GM23338 (cell line): ENCODE data around the gene ARCN1. TPM values are rescaled to one million over a fixed set of nuclear protein-coding genes. Genes with fewer than 3 reads are reported as not detected.

ENCODE experiments used
- ATAC-seq: fragments of 200-7000 bp; cut with Tn5 transposase; 3 replicates; pipeline ENCODE4 v1.9.1; 2020
- DNase-seq: peaks from one replicate; pipeline ENCODE4 v3.0.0-alpha.2; 2015; ENCODE audit warnings: low spot score
- H2AFZ ChIP-seq: fragments of 200-600 bp; sonication (generic); 2 replicates; pipeline ENCODE4 v1.8.0; 2016; ENCODE audit warnings: antibody characterized with exemption, mild to moderate bottlenecking, moderate library complexity
- H3F3A ChIP-seq: fragments of 200-600 bp; sonication (generic); replicated peaks from 2 replicates; pipeline ENCODE4 v1.8.0; 2017; ENCODE audit warnings: antibody characterized with exemption, mixed run types, low read depth
- H3K27ac ChIP-seq: fragments of 200-600 bp; sonication (generic); 2 replicates; pipeline ENCODE4 v1.6.1; 2016; ENCODE audit warnings: low read depth
- H3K27me3 ChIP-seq: fragments of 200-600 bp; sonication (generic); 2 replicates; pipeline ENCODE4 v1.8.0; 2016; ENCODE audit warnings: mild to moderate bottlenecking, mixed run types, moderate library complexity; ENCODE audit not compliant: insufficient read depth
- H3K36me3 ChIP-seq: fragments of 200-600 bp; sonication (generic); 2 replicates; pipeline ENCODE4 v1.8.0; 2016; ENCODE audit warnings: mild to moderate bottlenecking; ENCODE audit not compliant: insufficient read depth
- H3K4me1 ChIP-seq: fragments of 200-600 bp; sonication (generic); 2 replicates; pipeline ENCODE4 v1.8.0; 2016; ENCODE audit warnings: mild to moderate bottlenecking, moderate library complexity; ENCODE audit not compliant: insufficient read depth
- H3K4me2 ChIP-seq: fragments of 200-600 bp; sonication (generic); 2 replicates; pipeline ENCODE4 v1.7.1; 2017; ENCODE audit warnings: mixed run types
- H3K4me3 ChIP-seq: fragments of 200-600 bp; sonication (generic); 2 replicates; pipeline ENCODE4 v1.6.1; 2016; ENCODE audit warnings: mixed run types
- H3K79me2 ChIP-seq: fragments of 200-600 bp; sonication (generic); replicated peaks from 2 replicates; pipeline ENCODE4 v1.8.0; 2017; ENCODE audit warnings: mild to moderate bottlenecking; ENCODE audit not compliant: insufficient read depth
- H3K9me2 ChIP-seq: fragments of 200-600 bp; sonication (generic); 2 replicates; pipeline ENCODE4 v1.8.0; 2017; ENCODE audit not compliant: insufficient read depth
- H4K20me1 ChIP-seq: fragments of 200-600 bp; sonication (generic); replicated peaks from 2 replicates; pipeline ENCODE4 v1.8.0; 2017; ENCODE audit warnings: mild to moderate bottlenecking; ENCODE audit not compliant: insufficient read depth
- H3K27ac Mint-ChIP-seq: 2 replicates; pipeline ENCODE4 v1.8.0; 2020; ENCODE audit warnings: inconsistent platforms, mild to moderate bottlenecking, moderate library complexity, mixed read lengths
- H3K27me3 Mint-ChIP-seq: 3 replicates; pipeline ENCODE4 v1.8.0; 2022; ENCODE audit warnings: low read depth, mild to moderate bottlenecking, moderate library complexity, mixed read lengths, inconsistent platforms; ENCODE audit not compliant: insufficient read depth, poor library complexity
- H3K36me3 Mint-ChIP-seq: 3 replicates; pipeline ENCODE4 v1.8.0; 2021; ENCODE audit warnings: low read depth, mild to moderate bottlenecking, inconsistent platforms, moderate library complexity, mixed read lengths
- H3K4me1 Mint-ChIP-seq: 3 replicates; pipeline ENCODE4 v1.8.0; 2020; ENCODE audit warnings: mild to moderate bottlenecking, inconsistent platforms, mixed read lengths
- H3K4me3 Mint-ChIP-seq: 3 replicates; pipeline ENCODE4 v1.8.0; 2021; ENCODE audit warnings: moderate library complexity, mild to moderate bottlenecking, inconsistent platforms, mixed read lengths
- H3K9me3 Mint-ChIP-seq: 3 replicates; pipeline ENCODE4 v1.8.0; 2020; ENCODE audit warnings: moderate library complexity, mild to moderate bottlenecking, inconsistent platforms, mixed read lengths
- CREB1 ChIP-seq: fragments of 250-450 bp; sonication (Bioruptor Pico); IDR thresholded peaks from 2 replicates; pipeline ENCODE4 v1.5.0; 2020; ENCODE audit warnings: low read depth, mild to moderate bottlenecking, moderate library complexity
- EZH2 ChIP-seq: fragments of 200-600 bp; sonication (generic); IDR thresholded peaks from one replicate; pipeline ENCODE4 v1.8.0; 2017; ENCODE audit warnings: antibody characterized with exemption, mild to moderate bottlenecking, low read depth; ENCODE audit not compliant: unreplicated experiment
- EZH2phosphoT487 ChIP-seq: fragments of 200-600 bp; sonication (generic); IDR thresholded peaks from one replicate; pipeline ENCODE4 v1.8.1; 2018; ENCODE audit warnings: antibody characterized with exemption; ENCODE audit not compliant: unreplicated experiment
- JUNB ChIP-seq: IDR thresholded peaks from one replicate; pipeline ENCODE4 v1.6.1; 2016; ENCODE audit warnings: antibody characterized with exemption; ENCODE audit not compliant: unreplicated experiment
- NANOG ChIP-seq: IDR thresholded peaks from 2 replicates; pipeline ENCODE4 v1.6.1; 2016; ENCODE audit warnings: antibody characterized with exemption, borderline replicate concordance
- POLR2AphosphoS5 ChIP-seq: IDR thresholded peaks from 2 replicates; pipeline ENCODE4 v1.6.1; 2016; ENCODE audit warnings: antibody characterized with exemption, low read depth
- STAT1 ChIP-seq: IDR thresholded peaks from one replicate; pipeline ENCODE4 v1.6.1; 2016; ENCODE audit warnings: antibody characterized with exemption; ENCODE audit not compliant: unreplicated experiment
- ZNF114 ChIP-seq: fragments of 250-450 bp; sonication (Bioruptor Pico); IDR thresholded peaks from 2 replicates; pipeline ENCODE4 v1.5.0; 2020; ENCODE audit warnings: mild to moderate bottlenecking, moderate library complexity
- ZNF331 ChIP-seq: fragments of 250-450 bp; sonication (Bioruptor Pico); IDR thresholded peaks from 2 replicates; pipeline ENCODE4 v1.5.0; 2020; ENCODE audit warnings: low read depth, mild to moderate bottlenecking, moderate library complexity
- polyA plus RNA-seq: library from polyadenylated mRNA; unstranded; fragments of >200 nt; fragmentation: Nextera tagmentation; extraction: Ambion mirVana; gene quantifications from 2 replicates; pipeline ENCODE4 v1.2.1, GENCODE V29; 2016
- total RNA-seq: library from RNA; depleted of rRNA; stranded (reverse); fragments of >200 nt; shearing (Covaris generic); gene quantifications from 2 replicates; pipeline ENCODE4 v1.2.3, GENCODE V29; 2014
- TF ChIP-seq, protein P1 (sequence below): fragments of 250-450 bp; sonication (Bioruptor Pico); IDR thresholded peaks from 2 replicates; pipeline ENCODE4 v1.5.0; 2020; ENCODE audit warnings: mild to moderate bottlenecking, moderate library complexity
- TF ChIP-seq, protein P2 (sequence below): IDR thresholded peaks from 2 replicates; pipeline ENCODE4 v1.6.1; 2016; ENCODE audit warnings: antibody characterized with exemption
- TF ChIP-seq, protein P3 (sequence below), 2 experiments: fragments of 200-600 bp in 1 of 2; sonication (generic) in 1 of 2; conservative IDR thresholded peaks; 2 replicates each; pipeline versions ENCODE4 v1.5.1 to v1.6.1; 2016 to 2017; ENCODE audit warnings: antibody characterized with exemption in 2 of 2, low read depth in 2 of 2, mild to moderate bottlenecking in 2 of 2, moderate library complexity in 1 of 2
- TF ChIP-seq, protein P4 (sequence below): IDR thresholded peaks from one replicate; pipeline ENCODE4 v1.6.1; 2018; ENCODE audit warnings: antibody characterized with exemption; ENCODE audit not compliant: unreplicated experiment

The ARCN1 gene
- total and polyA plus RNA-seq, 2 experiments from 2014 or later: 79.9 to 106 TPM

DNA sequence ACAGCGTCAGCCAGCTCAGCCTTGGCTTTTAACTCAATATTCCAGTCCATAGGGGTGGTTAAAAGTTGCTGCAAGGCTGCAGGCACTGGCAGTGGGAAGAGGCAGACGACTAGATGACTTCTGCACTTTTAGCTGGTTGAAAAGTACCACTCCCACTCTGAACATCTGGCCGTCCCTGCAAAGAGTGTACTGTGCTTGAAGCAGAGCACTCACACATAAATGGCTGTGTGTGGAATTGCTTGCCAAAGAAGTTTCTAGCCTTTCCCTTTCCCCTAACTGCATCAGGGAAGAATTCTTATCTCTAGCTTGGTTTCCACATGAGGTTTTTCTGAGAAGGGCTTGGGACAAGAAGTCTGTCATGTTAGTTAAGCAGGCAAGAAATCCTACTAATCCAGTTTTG is 30.1 kb downstream of the ARCN1 start:
- Histone ChIP-seq H3K4me1 (peaks cover 18% of the 10 kb centered on the region), H3K36me3 (peaks cover 30% of the 10 kb centered on the region), H3K79me2 (no peaks in the 10 kb centered on the region), H3K4me3 (no peak overlapping the region), H3K27ac (no peak overlapping the region), H4K20me1 (peaks cover 24% of the 10 kb centered on the region), H2AFZ (no peak overlapping the region), H3F3A (peaks cover 26% of the 10 kb centered on the region; the same call in 1 of the 2 replicates), H3K4me2 (no peak overlapping the region), H3K27me3 (peaks cover 44% of the 10 kb centered on the region), H3K9me2 (no peaks in the 10 kb centered on the region)
- DNase-seq (no peak), ATAC-seq (no peak)
- Mint-ChIP-seq H3K9me3 (no peaks in the 10 kb centered on the region), H3K4me1 (peaks cover 20% of the 10 kb centered on the region), H3K27me3 (peaks cover 33% of the 10 kb centered on the region), H3K36me3 (peaks cover 43% of the 10 kb centered on the region), H3K27ac (no peak overlapping the region), H3K4me3 (no peak overlapping the region)
- TF ChIP-seq, protein P1, sequence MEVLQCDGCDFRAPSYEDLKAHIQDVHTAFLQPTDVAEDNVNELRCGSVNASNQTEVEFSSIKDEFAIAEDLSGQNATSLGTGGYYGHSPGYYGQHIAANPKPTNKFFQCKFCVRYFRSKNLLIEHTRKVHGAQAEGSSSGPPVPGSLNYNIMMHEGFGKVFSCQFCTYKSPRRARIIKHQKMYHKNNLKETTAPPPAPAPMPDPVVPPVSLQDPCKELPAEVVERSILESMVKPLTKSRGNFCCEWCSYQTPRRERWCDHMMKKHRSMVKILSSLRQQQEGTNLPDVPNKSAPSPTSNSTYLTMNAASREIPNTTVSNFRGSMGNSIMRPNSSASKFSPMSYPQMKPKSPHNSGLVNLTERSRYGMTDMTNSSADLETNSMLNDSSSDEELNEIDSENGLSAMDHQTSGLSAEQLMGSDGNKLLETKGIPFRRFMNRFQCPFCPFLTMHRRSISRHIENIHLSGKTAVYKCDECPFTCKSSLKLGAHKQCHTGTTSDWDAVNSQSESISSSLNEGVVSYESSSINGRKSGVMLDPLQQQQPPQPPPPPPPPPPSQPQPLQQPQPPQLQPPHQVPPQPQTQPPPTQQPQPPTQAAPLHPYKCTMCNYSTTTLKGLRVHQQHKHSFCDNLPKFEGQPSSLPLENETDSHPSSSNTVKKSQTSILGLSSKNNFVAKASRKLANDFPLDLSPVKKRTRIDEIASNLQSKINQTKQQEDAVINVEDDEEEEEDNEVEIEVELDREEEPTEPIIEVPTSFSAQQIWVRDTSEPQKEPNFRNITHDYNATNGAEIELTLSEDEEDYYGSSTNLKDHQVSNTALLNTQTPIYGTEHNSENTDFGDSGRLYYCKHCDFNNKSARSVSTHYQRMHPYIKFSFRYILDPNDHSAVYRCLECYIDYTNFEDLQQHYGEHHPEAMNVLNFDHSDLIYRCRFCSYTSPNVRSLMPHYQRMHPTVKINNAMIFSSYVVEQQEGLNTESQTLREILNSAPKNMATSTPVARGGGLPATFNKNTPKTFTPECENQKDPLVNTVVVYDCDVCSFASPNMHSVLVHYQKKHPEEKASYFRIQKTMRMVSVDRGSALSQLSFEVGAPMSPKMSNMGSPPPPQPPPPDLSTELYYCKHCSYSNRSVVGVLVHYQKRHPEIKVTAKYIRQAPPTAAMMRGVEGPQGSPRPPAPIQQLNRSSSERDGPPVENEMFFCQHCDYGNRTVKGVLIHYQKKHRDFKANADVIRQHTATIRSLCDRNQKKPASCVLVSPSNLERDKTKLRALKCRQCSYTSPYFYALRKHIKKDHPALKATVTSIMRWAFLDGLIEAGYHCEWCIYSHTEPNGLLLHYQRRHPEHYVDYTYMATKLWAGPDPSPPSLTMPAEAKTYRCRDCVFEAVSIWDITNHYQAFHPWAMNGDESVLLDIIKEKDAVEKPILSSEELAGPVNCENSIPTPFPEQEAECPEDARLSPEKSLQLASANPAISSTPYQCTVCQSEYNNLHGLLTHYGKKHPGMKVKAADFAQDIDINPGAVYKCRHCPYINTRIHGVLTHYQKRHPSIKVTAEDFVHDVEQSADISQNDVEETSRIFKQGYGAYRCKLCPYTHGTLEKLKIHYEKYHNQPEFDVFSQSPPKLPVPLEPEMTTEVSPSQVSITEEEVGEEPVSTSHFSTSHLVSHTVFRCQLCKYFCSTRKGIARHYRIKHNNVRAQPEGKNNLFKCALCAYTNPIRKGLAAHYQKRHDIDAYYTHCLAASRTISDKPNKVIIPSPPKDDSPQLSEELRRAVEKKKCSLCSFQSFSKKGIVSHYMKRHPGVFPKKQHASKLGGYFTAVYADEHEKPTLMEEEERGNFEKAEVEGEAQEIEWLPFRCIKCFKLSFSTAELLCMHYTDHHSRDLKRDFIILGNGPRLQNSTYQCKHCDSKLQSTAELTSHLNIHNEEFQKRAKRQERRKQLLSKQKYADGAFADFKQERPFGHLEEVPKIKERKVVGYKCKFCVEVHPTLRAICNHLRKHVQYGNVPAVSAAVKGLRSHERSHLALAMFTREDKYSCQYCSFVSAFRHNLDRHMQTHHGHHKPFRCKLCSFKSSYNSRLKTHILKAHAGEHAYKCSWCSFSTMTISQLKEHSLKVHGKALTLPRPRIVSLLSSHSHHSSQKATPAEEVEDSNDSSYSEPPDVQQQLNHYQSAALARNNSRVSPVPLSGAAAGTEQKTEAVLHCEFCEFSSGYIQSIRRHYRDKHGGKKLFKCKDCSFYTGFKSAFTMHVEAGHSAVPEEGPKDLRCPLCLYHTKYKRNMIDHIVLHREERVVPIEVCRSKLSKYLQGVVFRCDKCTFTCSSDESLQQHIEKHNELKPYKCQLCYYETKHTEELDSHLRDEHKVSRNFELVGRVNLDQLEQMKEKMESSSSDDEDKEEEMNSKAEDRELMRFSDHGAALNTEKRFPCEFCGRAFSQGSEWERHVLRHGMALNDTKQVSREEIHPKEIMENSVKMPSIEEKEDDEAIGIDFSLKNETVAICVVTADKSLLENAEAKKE (CRISPR knock-in tag): no peak
- TF ChIP-seq STAT1: no peak
- TF ChIP-seq CREB1 (CRISPR knock-in tag): no peak
- no peak for TF ChIP-seq EZH2
- no peak for TF ChIP-seq POLR2AphosphoS5
- TF ChIP-seq, protein P2, sequence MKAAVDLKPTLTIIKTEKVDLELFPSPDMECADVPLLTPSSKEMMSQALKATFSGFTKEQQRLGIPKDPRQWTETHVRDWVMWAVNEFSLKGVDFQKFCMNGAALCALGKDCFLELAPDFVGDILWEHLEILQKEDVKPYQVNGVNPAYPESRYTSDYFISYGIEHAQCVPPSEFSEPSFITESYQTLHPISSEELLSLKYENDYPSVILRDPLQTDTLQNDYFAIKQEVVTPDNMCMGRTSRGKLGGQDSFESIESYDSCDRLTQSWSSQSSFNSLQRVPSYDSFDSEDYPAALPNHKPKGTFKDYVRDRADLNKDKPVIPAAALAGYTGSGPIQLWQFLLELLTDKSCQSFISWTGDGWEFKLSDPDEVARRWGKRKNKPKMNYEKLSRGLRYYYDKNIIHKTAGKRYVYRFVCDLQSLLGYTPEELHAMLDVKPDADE: no peak
- no peak for TF ChIP-seq JUNB
- no peak for TF ChIP-seq EZH2phosphoT487
- TF ChIP-seq, protein P3, sequence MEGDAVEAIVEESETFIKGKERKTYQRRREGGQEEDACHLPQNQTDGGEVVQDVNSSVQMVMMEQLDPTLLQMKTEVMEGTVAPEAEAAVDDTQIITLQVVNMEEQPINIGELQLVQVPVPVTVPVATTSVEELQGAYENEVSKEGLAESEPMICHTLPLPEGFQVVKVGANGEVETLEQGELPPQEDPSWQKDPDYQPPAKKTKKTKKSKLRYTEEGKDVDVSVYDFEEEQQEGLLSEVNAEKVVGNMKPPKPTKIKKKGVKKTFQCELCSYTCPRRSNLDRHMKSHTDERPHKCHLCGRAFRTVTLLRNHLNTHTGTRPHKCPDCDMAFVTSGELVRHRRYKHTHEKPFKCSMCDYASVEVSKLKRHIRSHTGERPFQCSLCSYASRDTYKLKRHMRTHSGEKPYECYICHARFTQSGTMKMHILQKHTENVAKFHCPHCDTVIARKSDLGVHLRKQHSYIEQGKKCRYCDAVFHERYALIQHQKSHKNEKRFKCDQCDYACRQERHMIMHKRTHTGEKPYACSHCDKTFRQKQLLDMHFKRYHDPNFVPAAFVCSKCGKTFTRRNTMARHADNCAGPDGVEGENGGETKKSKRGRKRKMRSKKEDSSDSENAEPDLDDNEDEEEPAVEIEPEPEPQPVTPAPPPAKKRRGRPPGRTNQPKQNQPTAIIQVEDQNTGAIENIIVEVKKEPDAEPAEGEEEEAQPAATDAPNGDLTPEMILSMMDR (conservative IDR thresholded peaks at IDR 0.05; ENCODE audit: low read depth in 2 of 2): no peak
- TF ChIP-seq, protein P4, sequence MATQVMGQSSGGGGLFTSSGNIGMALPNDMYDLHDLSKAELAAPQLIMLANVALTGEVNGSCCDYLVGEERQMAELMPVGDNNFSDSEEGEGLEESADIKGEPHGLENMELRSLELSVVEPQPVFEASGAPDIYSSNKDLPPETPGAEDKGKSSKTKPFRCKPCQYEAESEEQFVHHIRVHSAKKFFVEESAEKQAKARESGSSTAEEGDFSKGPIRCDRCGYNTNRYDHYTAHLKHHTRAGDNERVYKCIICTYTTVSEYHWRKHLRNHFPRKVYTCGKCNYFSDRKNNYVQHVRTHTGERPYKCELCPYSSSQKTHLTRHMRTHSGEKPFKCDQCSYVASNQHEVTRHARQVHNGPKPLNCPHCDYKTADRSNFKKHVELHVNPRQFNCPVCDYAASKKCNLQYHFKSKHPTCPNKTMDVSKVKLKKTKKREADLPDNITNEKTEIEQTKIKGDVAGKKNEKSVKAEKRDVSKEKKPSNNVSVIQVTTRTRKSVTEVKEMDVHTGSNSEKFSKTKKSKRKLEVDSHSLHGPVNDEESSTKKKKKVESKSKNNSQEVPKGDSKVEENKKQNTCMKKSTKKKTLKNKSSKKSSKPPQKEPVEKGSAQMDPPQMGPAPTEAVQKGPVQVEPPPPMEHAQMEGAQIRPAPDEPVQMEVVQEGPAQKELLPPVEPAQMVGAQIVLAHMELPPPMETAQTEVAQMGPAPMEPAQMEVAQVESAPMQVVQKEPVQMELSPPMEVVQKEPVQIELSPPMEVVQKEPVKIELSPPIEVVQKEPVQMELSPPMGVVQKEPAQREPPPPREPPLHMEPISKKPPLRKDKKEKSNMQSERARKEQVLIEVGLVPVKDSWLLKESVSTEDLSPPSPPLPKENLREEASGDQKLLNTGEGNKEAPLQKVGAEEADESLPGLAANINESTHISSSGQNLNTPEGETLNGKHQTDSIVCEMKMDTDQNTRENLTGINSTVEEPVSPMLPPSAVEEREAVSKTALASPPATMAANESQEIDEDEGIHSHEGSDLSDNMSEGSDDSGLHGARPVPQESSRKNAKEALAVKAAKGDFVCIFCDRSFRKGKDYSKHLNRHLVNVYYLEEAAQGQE: no peak
- TF ChIP-seq ZNF331: no peak
- TF ChIP-seq ZNF114: no peak
- TF ChIP-seq NANOG: no peak
